CD4-positive, alpha-beta T cell (primary cell): ENCODE data around the gene TOP2B. TPM values are rescaled to one million over a fixed set of nuclear protein-coding genes. Genes with fewer than 3 reads are reported as not detected.

Experiments
- ATAC-seq: fragments of 200-7000 bp; cut with Tn5 transposase; one replicate; pipeline ENCODE4 v1.10.0; 2022; ENCODE audit warnings: mild to moderate bottlenecking; ENCODE audit not compliant: poor library complexity
- CTCF ChIA-PET: fragments of 350-600 bp; sonication (Branson Sonifier 250); formaldehyde crosslinking; loops from one replicate; lab custom pipeline; 2021; ENCODE audit warnings: antibody characterized with exemption, inconsistent platforms; lab: Charles Lee
- POLR2A ChIA-PET: fragments of 350-600 bp; sonication (Branson Sonifier 250); formaldehyde crosslinking; loops from one replicate; lab custom pipeline; 2021; ENCODE audit warnings: antibody characterized with exemption, inconsistent platforms; lab: Charles Lee
- DNase-seq, 14 experiments: peaks; one replicate each; pipeline ENCODE4 v3.0.0-alpha.2; 2013 to 2020; ENCODE audit warnings: mixed read lengths in 2 of 14
- H3K27ac ChIP-seq, 2 donors: one replicate each; pipeline versions ENCODE4 v1.5.1 to v1.7.0; 2013; ENCODE audit warnings: low read length in 2 of 2, low read depth in 1 of 2, mild to moderate bottlenecking in 1 of 2
- H3K27me3 ChIP-seq, 2 experiments: 1 replicate in 1 of 2; 2 replicates in 1 of 2; pipeline versions ENCODE4 v1.6.1 to v1.7.0; 2013; ENCODE audit warnings: low read length in 2 of 2, control low read depth in 1 of 2, mild to moderate bottlenecking in 1 of 2, moderate library complexity in 1 of 2; ENCODE audit not compliant: insufficient read depth in 2 of 2, control insufficient read depth in 1 of 2
- H3K36me3 ChIP-seq: one replicate; pipeline ENCODE4 v1.6.1; 2013; ENCODE audit warnings: low read length, control low read depth; ENCODE audit not compliant: insufficient read depth
- H3K4me1 ChIP-seq: one replicate; pipeline ENCODE4 v1.6.1; 2013; ENCODE audit warnings: low read length, control low read depth; ENCODE audit not compliant: insufficient read depth
- H3K4me3 ChIP-seq: one replicate; pipeline ENCODE4 v1.5.1; 2013; ENCODE audit warnings: mild to moderate bottlenecking, low read length, moderate library complexity
- H3K9me3 ChIP-seq, 2 experiments: 1 replicate in 1 of 2; 2 replicates in 1 of 2; pipeline versions ENCODE4 v1.6.1 to v1.7.0; 2013; ENCODE audit warnings: low read length in 2 of 2, mild to moderate bottlenecking in 2 of 2, control low read depth in 1 of 2, moderate library complexity in 1 of 2; ENCODE audit not compliant: control insufficient read depth in 1 of 2, insufficient read depth in 1 of 2
- H3K27ac Mint-ChIP-seq: one replicate; pipeline ENCODE4 v1.8.0; 2020; ENCODE audit warnings: mixed read lengths
- H3K27me3 Mint-ChIP-seq: one replicate; pipeline ENCODE4 v1.8.0; 2021; ENCODE audit warnings: mixed read lengths
- H3K36me3 Mint-ChIP-seq: one replicate; pipeline ENCODE4 v1.8.0; 2021; ENCODE audit warnings: low read depth, mixed read lengths
- H3K4me1 Mint-ChIP-seq: one replicate; pipeline ENCODE4 v1.8.0; 2021; ENCODE audit warnings: low read depth, mixed read lengths
- H3K4me3 Mint-ChIP-seq: one replicate; pipeline ENCODE4 v1.8.0; 2020; ENCODE audit warnings: mild to moderate bottlenecking, mixed read lengths
- H3K9me3 Mint-ChIP-seq: one replicate; pipeline ENCODE4 v1.8.0; 2020; ENCODE audit warnings: mixed read lengths
- intact Hi-C, 2 experiments: fragments of 100-400 bp; cut with DNase I in 1 of 2; cut with micrococcal nuclease in 1 of 2; formaldehyde crosslinking; loops; one replicate each; pipeline versions ENCODE4 v1.15.1 to v1.9.0; 2023 to 2025; cut with DNase I, micrococcal nuclease
- total RNA-seq, 174 experiments: library from RNA in 2 of 174; stranded (reverse) in 2 of 174; gene quantifications; one replicate each; pipeline ENCODE4 v1.2.3 and lab custom pipeline; 2021 to 2026
- TF ChIP-seq, protein P1 (sequence below): fragments of 200-600 bp; IDR thresholded peaks from one replicate; pipeline ENCODE4 v1.8.0; 2022; ENCODE audit warnings: antibody characterized with exemption, mild to moderate bottlenecking

TOP2B gene
- total RNA-seq, 2 experiments from 2014 or later, result 79.7 to 80.4 TPM

DNA sequence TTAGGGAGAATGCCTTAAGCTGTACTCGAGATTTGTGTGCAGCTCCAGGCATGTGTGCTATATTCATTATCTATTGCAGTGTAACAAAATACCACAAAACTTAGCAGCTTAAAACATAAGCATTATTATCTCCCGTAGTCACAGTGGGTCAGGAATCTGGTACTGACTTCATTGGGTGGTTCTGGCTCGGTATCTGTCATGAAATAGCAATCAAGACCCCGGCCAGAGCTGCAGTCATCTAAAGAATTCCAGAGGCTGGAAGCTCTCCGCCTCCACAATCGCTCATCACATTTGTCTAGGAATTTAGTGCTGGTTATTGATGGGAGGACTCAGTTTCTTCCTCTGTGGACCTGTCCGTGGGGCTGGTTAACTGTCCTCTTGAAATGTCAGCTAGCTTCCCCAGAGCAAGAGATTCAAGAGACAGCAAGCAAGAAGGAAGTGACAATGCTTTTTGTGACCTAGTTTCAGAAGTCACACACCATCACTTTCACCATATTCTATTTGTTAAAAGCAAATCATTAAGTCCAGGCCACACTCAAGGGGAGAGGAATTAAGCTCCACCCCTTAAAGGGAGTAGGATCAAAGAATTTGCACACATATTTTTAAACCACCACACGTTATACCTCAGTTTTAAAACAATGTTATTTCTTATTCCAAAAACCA is 76.1 kb downstream of the TOP2B start:
- POLR2A ChIA-PET, result no interaction called here
- Histone ChIP-seq H3K36me3 (no peaks in the 10 kb centered on the region), H3K27me3 (no peaks in the 10 kb centered on the region), H3K4me3 (no peak overlapping the region), H3K27ac (no peak overlapping the region), H3K9me3 (no peaks in the 10 kb centered on the region), H3K4me1 (no peaks in the 10 kb centered on the region)
- Mint-ChIP-seq H3K9me3 (no peaks in the 10 kb centered on the region), H3K4me1 (peaks cover 4% of the 10 kb centered on the region), H3K36me3 (no peaks in the 10 kb centered on the region), H3K27ac (no peak overlapping the region), H3K4me3 (no peak overlapping the region), H3K27me3 (no peaks in the 10 kb centered on the region)
- DNase-seq (no peak), ATAC-seq (no peak)
- CTCF ChIA-PET, result no interaction called here
- TF ChIP-seq, protein P1, sequence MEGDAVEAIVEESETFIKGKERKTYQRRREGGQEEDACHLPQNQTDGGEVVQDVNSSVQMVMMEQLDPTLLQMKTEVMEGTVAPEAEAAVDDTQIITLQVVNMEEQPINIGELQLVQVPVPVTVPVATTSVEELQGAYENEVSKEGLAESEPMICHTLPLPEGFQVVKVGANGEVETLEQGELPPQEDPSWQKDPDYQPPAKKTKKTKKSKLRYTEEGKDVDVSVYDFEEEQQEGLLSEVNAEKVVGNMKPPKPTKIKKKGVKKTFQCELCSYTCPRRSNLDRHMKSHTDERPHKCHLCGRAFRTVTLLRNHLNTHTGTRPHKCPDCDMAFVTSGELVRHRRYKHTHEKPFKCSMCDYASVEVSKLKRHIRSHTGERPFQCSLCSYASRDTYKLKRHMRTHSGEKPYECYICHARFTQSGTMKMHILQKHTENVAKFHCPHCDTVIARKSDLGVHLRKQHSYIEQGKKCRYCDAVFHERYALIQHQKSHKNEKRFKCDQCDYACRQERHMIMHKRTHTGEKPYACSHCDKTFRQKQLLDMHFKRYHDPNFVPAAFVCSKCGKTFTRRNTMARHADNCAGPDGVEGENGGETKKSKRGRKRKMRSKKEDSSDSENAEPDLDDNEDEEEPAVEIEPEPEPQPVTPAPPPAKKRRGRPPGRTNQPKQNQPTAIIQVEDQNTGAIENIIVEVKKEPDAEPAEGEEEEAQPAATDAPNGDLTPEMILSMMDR, result no peak
- intact Hi-C loops, result no loop called here

DNA sequence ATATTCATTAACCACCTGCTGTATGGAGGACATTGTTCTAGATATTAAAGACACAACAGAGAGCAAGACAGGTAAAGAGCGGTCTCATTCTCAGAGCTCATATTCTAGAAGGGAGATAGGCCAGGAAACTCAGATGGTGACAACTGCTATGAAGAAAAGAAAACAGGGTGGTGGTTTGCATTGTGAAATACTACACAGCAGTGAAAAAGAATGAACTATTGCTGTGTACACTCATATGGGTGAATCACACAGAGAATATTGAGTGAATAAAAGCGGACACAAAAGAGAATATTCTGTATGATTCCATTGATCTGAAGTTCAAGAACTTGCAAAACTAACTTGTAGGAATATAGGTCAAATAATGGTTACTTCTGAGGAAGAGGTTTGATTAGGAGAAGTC is 76.7 kb downstream of the TOP2B start:
- CTCF ChIA-PET, result no interaction called here
- TF ChIP-seq, protein P1, result no peak
- POLR2A ChIA-PET, result no interaction called here

DNA sequence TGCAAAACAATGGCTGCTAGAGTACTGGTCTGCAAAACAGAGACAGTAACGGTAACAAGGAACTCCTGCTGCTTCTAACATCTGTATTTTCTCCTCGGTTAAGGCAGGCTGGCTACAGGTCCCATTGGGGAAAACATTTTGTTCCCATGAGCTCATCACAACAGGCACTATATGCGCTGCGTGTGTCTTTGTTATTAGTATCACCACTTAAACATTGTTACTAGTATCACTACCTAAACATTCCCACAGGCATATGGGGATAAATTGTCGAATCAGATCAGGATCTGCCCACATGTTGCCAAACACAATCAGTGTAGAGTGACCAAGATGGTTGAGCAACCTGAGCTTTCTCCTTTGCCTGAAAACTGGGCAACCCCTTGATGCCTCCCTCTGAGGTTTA is 77.2 kb downstream of the TOP2B start:
- DNase-seq, result no peak
- Histone ChIP-seq H3K4me3 (no peak overlapping the region), H3K9me3 (no peaks in the 10 kb centered on the region), H3K36me3 (no peaks in the 10 kb centered on the region), H3K27me3 (no peaks in the 10 kb centered on the region), H3K27ac (no peak overlapping the region), H3K4me1 (no peaks in the 10 kb centered on the region)
- POLR2A ChIA-PET, result no interaction called here
- peaks cover 4% of the 10 kb centered on the region for H3K27me3 Mint-ChIP-seq
- CTCF ChIA-PET, result no interaction called here
- H3K27ac Mint-ChIP-seq, result no peak overlapping the region
- no peaks in the 10 kb centered on the region for H3K36me3 Mint-ChIP-seq
- TF ChIP-seq, protein P1, result no peak
- intact Hi-C loops, result no loop called here
- no peaks in the 10 kb centered on the region for H3K9me3 Mint-ChIP-seq
- no peak overlapping the region for H3K4me3 Mint-ChIP-seq
- H3K4me1 Mint-ChIP-seq, result peaks cover under 1% of the 10 kb centered on the region
- ATAC-seq, result no peak

More for the DNA sequence above, 76.7 kb downstream of the TOP2B start:
- H3K9me3 Mint-ChIP-seq, result no peaks in the 10 kb centered on the region
- no peak for ATAC-seq
- Histone ChIP-seq H3K27ac (no peak overlapping the region), H3K36me3 (no peaks in the 10 kb centered on the region), H3K4me1 (no peaks in the 10 kb centered on the region), H3K9me3 (no peaks in the 10 kb centered on the region), H3K4me3 (no peak overlapping the region), H3K27me3 (no peaks in the 10 kb centered on the region)
- H3K4me3 Mint-ChIP-seq, result no peak overlapping the region
- H3K27ac Mint-ChIP-seq, result no peak overlapping the region
- intact Hi-C loops, result no loop called here
- DNase-seq, result no peak
- H3K36me3 Mint-ChIP-seq, result no peaks in the 10 kb centered on the region
- peaks cover 4% of the 10 kb centered on the region for H3K4me1 Mint-ChIP-seq
- H3K27me3 Mint-ChIP-seq, result no peaks in the 10 kb centered on the region
